HUES64 (cell line): ENCODE results near the gene LRRC1.
"Not testable (repeated sequence)": the region's sequence is repeated elsewhere in the genome, so short reads cannot be mapped to it uniquely, and the experiment has no call there.

ENCODE experiments used
- H3K27ac ChIP-seq: 2 replicates; pipeline ENCODE4 v1.7.0; 2013; ENCODE audit warnings: low read depth, low read length, inconsistent platforms
- H3K27me3 ChIP-seq: 2 replicates; pipeline ENCODE4 v1.6.1; 2013; ENCODE audit warnings: mild to moderate bottlenecking, low read length; ENCODE audit not compliant: insufficient read depth
- H3K36me3 ChIP-seq: 2 replicates; pipeline ENCODE4 v1.6.1; 2013; ENCODE audit warnings: mild to moderate bottlenecking, low read length; ENCODE audit not compliant: insufficient read depth
- H3K4me1 ChIP-seq: 2 replicates; pipeline ENCODE4 v1.6.1; 2013; ENCODE audit warnings: mild to moderate bottlenecking, low read length, moderate library complexity; ENCODE audit not compliant: insufficient read depth
- H3K4me3 ChIP-seq: 2 replicates; pipeline ENCODE4 v1.5.1; 2013; ENCODE audit warnings: mild to moderate bottlenecking, low read length, moderate library complexity
- H3K9ac ChIP-seq: 2 replicates; pipeline ENCODE4 v1.6.1; 2013; ENCODE audit warnings: mild to moderate bottlenecking, low read depth, low read length
- H3K9me3 ChIP-seq: 2 replicates; pipeline ENCODE4 v1.6.1; 2013; ENCODE audit warnings: low read depth, low read length; ENCODE audit not compliant: insufficient read depth
- WGBS: fragments of 150-250, 120-280 bp; methylation state at CpG from one replicate; pipeline ENCODE4 v1.1.7; 2013; ENCODE audit warnings: missing lambda C conversion rate; 5-methylcytosine and 5-hydroxymethylcytosine counted together

LRRC1 gene

DNA sequence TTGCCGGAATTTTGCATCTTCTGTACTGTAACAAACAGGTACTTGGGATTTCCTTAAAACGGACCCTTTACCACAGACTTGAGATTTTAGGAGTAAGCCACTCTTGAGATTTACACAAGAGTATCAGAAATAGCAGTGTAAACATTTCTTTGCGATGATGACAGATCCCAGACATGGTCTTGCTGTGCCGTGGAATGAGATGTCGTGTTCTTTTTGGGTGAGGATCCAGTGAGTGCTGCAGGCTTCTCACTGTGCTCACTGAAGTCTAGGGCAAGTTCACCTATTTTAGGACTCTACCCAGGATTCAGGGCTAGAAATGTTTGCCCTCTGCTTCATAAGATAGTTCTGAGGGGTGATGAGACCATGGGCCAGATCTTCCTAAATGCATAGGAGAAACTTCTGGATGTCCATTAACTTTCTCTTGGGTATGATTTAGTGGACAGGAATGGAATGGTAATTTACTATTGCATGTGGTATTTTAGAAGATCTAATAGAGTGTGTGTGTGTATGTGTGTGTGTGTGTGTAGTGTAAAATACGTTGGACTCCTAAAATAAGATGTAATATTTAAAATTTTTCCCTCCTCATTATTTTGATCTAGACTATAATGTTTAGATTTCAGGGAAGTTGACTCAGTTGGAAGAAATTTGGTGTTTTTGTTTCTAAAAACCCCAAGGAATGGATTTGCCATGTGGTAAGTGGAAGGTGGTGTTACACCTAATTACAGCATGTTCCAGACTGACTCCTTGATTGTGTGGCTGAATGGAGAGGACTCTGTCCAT, 8.5 kb downstream of the LRRC1 start:
- H3K27ac ChIP-seq = no peak overlapping the region
- no peaks in the 10 kb centered on the region for H3K36me3 ChIP-seq
- 92% methylated on average over 5 of the region's 6 CpGs for WGBS
- peaks cover 14% of the 10 kb centered on the region for H3K4me1 ChIP-seq
- H3K9ac ChIP-seq = no peak overlapping the region
- H3K27me3 ChIP-seq = no peaks in the 10 kb centered on the region
- no peak overlapping the region for H3K4me3 ChIP-seq
- H3K9me3 ChIP-seq = no peaks in the 10 kb centered on the region

DNA sequence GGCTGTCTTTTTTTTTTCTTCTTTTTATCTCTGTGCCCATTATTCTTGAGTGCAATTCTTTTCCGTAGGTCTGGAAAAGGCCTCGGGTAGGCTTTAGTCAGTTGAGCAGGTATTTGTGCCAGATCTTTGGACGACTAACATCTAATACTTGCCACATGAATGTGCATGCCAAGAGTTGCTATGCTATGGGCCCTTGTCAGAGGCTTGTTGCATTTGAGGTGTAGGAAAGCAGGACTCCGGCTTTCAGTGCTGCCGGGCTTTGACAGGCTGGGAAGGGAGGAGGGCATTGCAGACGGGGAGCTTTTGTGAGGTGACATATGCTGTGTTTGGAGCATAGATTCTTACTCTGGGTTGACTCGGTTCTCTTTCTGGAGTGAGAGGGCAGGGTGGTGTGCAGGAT, 10.2 kb downstream of the LRRC1 start:
- Histone ChIP-seq H3K4me1 (peaks cover 14% of the 10 kb centered on the region), H3K9me3 (no peaks in the 10 kb centered on the region), H3K36me3 (no peaks in the 10 kb centered on the region), H3K9ac (no peak overlapping the region), H3K27me3 (no peaks in the 10 kb centered on the region), H3K4me3 (no peak overlapping the region), H3K27ac (no peak overlapping the region)
- 76% methylated on average over 7 of the region's 7 CpGs for WGBS

DNA sequence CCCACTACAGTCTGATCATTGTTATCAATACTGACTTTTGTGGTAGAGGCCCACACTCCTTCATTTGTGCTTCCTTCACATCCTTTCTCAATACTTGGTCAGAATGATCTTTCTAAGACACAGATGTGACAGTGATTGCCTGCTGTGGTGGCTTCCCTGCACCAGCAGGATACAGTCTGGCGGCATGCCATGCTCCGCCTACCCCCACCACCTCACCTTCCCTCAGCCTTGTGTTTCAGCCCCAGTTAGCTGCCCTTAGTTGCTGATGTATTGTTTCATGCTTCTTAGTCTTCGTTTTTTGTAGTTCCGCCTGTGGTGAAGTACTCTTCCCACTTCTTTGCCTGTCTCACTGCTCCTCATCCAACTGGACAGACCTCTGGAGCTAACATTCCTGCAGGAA, 10.9 kb downstream of the LRRC1 start:
- no peak overlapping the region for H3K4me3 ChIP-seq
- no peaks in the 10 kb centered on the region for H3K27me3 ChIP-seq
- 39% methylated on average over 4 of the region's 4 CpGs for WGBS
- no peaks in the 10 kb centered on the region for H3K9me3 ChIP-seq
- H3K27ac ChIP-seq = no peak overlapping the region
- H3K36me3 ChIP-seq = no peaks in the 10 kb centered on the region
- H3K9ac ChIP-seq = no peak overlapping the region
- peaks cover 16% of the 10 kb centered on the region for H3K4me1 ChIP-seq

DNA sequence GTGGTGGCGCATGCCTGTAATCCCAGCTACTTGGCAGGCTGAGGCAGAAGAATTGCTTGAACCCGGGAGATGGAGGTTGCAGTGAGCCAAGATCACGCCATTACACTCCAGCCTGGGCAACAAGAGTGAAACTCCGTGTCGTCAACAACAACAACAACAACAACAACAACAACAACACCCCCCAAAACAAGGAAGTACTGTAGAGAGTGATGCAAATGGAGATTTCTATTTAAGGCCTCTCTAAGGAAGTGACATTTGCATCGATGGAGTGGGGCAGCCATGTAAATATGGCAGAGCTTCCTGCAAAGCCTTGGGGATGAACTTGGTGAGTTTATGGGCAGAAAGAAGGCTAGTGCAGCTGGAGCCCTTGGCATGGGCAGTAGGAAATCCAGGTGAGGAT, 12.8 kb downstream of the LRRC1 start:
- not testable (repeated sequence) for H3K9me3 ChIP-seq, H3K27me3 ChIP-seq, H3K9ac ChIP-seq, H3K36me3 ChIP-seq, H3K27ac ChIP-seq, H3K4me3 ChIP-seq
- 99% methylated on average over 6 of the region's 6 CpGs for whole genome bisulfite sequencing
- peaks cover 28% of the 10 kb centered on the region for H3K4me1 ChIP-seq

DNA sequence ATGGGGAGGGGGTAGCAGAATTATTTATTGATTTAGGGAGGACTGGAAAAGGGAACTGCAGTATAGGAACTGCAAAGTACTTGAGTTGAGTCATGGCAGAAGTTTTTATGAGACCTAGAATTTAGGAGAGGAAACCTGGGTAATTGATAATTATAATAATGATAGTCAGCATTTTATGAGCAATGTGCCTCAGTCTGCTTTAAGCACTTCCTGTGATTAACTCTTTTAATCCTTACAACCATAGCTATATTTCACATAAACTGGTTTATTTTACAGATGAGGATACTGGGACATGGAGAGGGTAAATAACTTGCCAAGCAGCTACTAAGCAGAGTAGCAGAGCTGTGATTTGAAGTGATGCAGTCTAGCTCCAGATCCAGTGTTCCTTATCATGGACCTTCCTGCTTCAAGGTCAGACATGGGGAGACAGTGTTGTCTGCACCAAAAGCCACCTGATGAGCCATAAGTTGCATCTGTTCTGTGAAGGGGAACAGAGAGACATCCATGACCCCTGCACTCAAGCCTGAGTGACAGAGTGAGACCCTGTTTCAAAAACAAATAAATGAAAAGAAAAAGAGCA, 13.6 kb downstream of the LRRC1 start:
- Histone ChIP-seq H3K27ac (no peak overlapping the region), H3K4me3 (no peak overlapping the region), H3K4me1 (peaks cover 28% of the 10 kb centered on the region), H3K36me3 (no peaks in the 10 kb centered on the region), H3K27me3 (no peaks in the 10 kb centered on the region), H3K9ac (no peak overlapping the region), H3K9me3 (no peaks in the 10 kb centered on the region)

DNA sequence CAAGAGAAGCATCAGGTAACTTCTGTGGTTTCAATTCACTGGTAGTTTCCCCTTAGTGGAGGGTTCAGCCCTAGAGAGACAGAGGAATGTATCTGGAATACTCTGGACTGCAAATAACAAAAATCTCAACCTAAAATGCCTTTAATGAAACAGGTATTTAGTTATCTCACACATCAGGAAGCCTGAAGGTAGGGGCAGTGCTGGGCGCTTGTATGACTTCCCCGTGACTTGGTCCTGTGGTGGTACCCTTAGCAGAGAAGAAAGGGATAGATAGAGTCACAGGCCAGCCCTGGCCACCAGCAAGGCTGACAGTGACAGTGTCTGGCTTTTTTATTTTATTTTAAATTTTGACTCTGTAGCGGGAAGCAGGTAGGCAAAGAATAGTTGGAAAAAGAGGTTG, 14.9 kb downstream of the LRRC1 start:
- Histone ChIP-seq H3K36me3 (no peaks in the 10 kb centered on the region), H3K4me1 (peaks cover 41% of the 10 kb centered on the region), H3K4me3 (no peak overlapping the region), H3K9ac (no peak overlapping the region), H3K27me3 (no peaks in the 10 kb centered on the region), H3K27ac (no peak overlapping the region), H3K9me3 (no peaks in the 10 kb centered on the region)
- 90% methylated on average over 3 of the region's 3 CpGs for WGBS

DNA sequence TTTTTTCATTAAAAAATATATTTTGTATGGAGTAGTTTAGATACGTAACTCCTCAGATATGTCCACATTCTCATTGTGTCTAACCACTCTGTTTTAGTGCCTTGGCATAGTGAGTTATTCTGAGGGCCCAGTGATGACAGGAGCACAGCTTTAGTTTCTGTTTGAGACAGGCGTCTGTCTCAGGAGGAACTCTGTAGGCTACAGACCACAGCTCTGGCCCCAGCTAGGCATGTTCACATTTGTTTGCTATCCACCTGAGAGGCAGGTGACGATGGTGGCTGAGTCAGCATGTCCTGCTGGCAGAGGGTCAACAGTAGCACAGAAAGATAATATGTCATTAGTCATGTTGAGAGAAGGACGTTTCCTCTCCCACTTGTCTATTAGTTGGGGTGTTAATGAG, 16.3 kb downstream of the LRRC1 start:
- no peak overlapping the region for H3K9ac ChIP-seq
- H3K9me3 ChIP-seq = no peaks in the 10 kb centered on the region
- no peak overlapping the region; the same call in 1 of the 2 replicates for H3K27ac ChIP-seq
- H3K4me3 ChIP-seq = no peak overlapping the region
- no peaks in the 10 kb centered on the region for H3K36me3 ChIP-seq
- H3K4me1 ChIP-seq = peaks cover 45% of the 10 kb centered on the region
- H3K27me3 ChIP-seq = no peaks in the 10 kb centered on the region
- WGBS = 47% methylated on average over 3 of the region's 4 CpGs

DNA sequence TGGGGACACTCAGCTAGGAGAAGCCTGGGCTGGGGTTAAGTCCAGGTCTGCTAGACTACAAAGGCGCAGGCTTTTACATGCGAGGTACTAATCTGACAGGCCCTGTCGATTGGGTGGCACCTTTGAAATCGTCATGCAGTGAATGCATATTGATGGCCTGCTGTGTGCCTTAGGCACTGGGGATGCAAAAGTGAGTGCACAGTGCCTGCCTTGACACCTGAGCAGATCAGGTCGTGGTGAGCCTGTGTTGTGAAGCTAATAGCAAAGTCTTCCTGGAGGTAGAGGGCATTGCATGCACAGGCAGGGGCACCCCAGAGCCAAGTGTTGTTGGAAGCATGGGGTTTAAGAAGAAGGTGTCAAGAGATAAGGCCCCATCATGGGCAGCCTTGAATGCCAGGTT, 16.9 kb downstream of the LRRC1 start:
- Histone ChIP-seq H3K27me3 (no peaks in the 10 kb centered on the region), H3K36me3 (no peaks in the 10 kb centered on the region), H3K4me3 (no peak overlapping the region), H3K27ac (no peak overlapping the region), H3K9ac (no peak overlapping the region), H3K9me3 (no peaks in the 10 kb centered on the region), H3K4me1 (peaks cover 40% of the 10 kb centered on the region)
- WGBS = 38% methylated on average over 5 of the region's 5 CpGs

DNA sequence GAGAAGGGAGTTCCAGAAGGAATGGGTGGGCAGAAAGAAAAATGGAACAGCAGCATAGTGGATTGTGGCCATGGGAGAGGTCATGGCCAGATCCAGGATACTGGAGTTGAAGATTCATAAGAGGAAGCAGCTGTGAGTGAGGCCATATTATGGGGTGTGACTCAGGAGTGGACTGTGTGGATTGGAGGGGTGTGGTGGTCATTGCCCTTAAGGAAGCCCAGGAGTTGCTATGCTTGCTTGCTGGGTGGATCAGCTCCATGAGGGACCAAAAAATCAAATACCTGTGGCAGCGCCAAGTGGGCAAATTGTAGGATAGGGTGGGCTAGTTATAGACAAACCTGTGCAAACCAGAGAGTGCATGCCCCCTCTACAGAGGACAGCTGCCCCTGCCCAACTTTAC, 18.3 kb downstream of the LRRC1 start:
- H3K4me3 ChIP-seq = no peak overlapping the region
- no peaks in the 10 kb centered on the region for H3K27me3 ChIP-seq
- peaks cover 40% of the 10 kb centered on the region for H3K4me1 ChIP-seq
- H3K9me3 ChIP-seq = no peaks in the 10 kb centered on the region
- H3K9ac ChIP-seq = no peak overlapping the region
- WGBS = 94% methylated on average over 1 of the region's 1 CpG
- no peak overlapping the region for H3K27ac ChIP-seq
- H3K36me3 ChIP-seq = no peaks in the 10 kb centered on the region

DNA sequence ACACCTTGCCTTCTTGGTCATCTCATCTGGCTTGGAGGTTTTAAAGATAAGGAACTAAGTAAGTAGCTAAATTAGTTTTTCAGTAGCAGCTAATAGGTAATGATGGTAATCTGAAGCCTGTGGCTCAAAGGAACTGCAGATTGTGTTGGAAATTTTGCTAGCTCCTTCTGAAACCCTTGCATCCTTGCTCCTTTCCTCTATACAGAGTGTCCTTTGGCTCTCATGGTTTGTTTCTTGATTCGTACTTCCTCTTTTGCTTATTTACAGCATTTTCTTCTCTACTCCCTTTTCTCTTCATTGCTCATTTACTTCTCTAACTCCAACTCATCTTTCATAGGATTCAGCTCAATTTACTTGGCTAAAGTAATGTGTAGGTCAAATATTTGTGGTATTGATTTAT, 19.0 kb downstream of the LRRC1 start:
- H3K4me3 ChIP-seq = no peak overlapping the region
- H3K36me3 ChIP-seq = no peaks in the 10 kb centered on the region
- no peaks in the 10 kb centered on the region for H3K27me3 ChIP-seq
- peaks cover 44% of the 10 kb centered on the region for H3K4me1 ChIP-seq
- 93% methylated on average over 1 of the region's 1 CpG for WGBS
- no peak overlapping the region for H3K27ac ChIP-seq
- no peak overlapping the region for H3K9ac ChIP-seq
- H3K9me3 ChIP-seq = no peaks in the 10 kb centered on the region

DNA sequence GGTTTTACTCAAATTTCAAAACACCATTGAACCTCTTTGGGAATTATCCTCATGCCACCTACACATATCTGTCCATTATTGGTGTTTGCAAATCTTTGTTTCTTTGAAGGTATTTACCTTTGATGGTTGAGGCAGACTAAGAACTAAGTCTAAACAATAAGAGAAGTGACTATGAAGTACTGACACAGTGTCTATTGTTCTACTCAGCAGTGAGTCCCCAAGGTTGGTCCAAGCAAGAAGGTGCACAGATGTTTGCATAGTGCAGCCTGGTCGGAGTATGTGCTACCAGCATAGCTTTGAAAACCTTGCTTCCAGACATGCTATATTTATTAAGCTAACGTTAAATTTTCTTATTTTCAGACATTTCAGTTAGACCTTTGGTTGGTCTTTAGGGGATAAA, 19.5 kb downstream of the LRRC1 start:
- H3K36me3 ChIP-seq = no peaks in the 10 kb centered on the region
- no peaks in the 10 kb centered on the region for H3K27me3 ChIP-seq
- H3K9ac ChIP-seq = no peak overlapping the region
- no peak overlapping the region for H3K4me3 ChIP-seq
- 89% methylated on average over 2 of the region's 2 CpGs for WGBS
- no peak overlapping the region for H3K27ac ChIP-seq
- H3K4me1 ChIP-seq = peaks cover 45% of the 10 kb centered on the region
- H3K9me3 ChIP-seq = no peaks in the 10 kb centered on the region
